HG02970 (cell line): ENCODE results near the gene TMEM132E.

Experiments used
- ATAC-seq: cut with Tn5 transposase; IDR thresholded peaks from one replicate; pipeline ENCODE4 v1.9.1; 2021; ENCODE audit warnings: mild to moderate bottlenecking, moderate library complexity, moderate number of reproducible peaks; ENCODE audit not compliant: unreplicated experiment, low FRiP score

TMEM132E gene

DNA sequence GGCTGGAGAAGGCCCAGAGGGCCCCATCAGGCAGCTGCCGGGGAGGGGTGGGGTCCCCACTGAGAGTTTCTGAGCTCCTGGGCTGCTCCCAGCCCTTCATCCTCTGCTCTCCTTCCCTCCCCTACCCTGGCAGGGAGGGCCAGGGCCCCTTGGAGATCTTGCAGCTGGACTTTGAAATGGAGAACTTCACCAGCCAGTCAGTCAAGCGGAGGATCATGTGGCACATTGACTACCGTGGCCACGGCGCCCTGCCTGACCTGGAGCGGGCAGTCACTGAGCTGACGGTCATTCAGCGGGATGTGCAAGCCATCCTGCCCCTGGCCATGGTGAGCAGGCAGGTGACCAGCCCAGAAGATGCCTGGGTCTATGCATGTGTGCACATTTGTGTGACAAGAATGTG is 49.5 kb downstream of the TMEM132E start:
- no peak for ATAC-seq

DNA sequence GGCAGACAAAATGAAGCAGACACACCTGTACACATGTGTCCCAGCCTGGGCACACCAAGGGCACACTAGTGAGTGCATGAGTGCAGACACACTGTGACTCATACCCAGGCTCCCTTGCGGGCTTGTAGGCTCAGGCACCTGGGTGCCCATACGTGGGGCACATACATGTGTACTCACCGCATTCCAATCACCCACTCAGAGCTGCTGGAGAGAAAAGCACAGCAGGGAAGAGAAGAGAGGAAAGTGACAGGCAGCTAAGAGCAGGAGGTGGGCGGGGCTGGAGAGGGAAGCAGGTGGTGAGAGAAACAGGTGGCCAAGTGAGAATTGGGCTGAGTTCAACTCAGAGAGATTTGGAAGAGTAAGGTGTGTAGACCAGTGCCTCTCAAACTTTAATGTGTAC is 54.0 kb downstream of the TMEM132E start:
- no peak for ATAC-seq

DNA sequence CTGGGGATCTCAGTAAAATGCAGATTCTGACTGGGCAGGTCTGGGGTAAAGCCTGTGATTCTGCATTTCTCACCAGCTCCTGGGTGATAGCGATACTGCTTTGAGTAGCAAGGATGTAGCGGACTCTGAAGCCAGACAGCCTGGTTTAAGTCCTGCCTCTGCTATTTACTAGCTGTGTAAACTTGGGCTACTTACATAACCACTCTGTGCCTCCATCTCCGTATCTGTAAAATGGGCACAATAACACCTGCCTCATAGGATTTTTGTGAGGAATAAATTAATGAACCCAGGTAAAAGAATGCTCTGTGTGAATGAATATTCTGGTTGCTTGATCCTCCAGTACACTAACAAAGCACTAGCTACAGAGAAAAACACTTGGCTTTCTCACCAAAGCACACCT is 54.4 kb downstream of the TMEM132E start:
- no peak for ATAC-seq

DNA sequence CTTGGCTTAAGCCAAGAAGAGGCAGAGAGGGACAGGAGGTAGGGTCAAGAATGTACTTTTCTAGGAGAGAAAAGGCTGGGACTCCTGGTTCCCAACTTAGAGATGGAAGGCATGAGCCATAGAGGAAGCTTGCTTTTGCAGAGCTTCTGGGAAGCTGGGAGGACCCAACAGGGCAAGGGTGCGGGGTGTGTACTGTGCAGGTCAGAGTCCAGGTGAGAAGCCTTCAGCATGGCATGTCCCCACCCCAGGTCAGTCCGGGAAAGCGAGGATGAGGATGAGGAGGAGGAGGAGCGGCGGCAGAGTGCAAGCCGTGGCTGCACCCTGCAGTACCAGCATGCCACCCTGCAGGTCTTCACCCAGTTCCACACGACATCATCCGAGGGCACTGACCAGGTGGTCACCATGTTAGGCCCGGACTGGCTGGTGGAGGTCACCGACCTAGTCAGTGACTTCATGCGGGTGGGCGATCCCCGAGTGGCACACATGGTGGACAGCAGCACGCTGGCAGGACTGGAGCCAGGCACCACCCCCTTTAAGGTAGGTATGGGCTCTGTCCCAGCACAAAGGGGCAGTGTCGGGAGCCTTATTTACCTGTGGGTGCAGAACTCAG is 55.3 kb downstream of the TMEM132E start:
- ATAC-seq: no peak

DNA sequence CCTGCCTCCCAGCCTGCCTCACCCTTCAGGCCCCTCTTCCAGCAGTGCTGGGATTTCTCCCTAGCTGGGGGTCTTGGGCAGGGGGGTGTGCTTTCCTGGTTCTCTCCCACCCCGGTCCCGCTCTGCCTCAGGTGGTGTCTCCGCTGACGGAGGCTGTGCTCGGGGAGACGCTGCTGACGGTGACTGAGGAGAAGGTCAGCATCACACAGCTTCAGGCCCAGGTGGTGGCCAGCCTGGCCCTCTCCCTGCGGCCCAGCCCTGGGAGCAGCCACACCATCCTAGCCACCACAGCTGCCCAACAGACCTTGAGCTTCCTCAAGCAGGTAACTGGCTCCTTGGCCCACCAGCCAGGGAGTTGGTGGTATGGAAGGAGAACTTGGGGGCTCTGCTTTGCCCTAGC is 56.5 kb downstream of the TMEM132E start:
- ATAC-seq: no peak

DNA sequence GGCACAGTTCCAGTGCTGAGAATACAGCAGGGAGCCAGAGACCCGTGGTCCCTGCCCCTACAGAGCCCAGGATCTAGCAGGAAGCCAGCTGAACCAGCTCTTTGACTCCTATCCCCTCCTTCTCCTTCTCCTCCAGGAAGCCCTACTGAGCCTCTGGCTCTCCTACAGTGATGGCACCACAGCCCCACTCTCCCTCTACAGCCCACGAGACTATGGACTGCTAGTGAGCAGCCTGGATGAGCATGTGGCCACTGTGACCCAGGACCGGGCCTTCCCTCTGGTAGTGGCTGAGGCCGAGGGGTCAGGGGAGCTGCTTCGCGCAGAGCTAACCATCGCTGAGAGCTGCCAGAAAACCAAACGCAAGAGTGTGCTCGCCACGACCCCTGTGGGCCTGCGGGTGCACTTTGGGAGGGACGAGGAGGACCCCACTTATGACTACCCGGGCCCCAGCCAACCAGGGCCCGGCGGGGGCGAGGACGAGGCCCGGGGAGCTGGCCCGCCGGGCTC is 57.7 kb downstream of the TMEM132E start:
- ATAC-seq: no peak

DNA sequence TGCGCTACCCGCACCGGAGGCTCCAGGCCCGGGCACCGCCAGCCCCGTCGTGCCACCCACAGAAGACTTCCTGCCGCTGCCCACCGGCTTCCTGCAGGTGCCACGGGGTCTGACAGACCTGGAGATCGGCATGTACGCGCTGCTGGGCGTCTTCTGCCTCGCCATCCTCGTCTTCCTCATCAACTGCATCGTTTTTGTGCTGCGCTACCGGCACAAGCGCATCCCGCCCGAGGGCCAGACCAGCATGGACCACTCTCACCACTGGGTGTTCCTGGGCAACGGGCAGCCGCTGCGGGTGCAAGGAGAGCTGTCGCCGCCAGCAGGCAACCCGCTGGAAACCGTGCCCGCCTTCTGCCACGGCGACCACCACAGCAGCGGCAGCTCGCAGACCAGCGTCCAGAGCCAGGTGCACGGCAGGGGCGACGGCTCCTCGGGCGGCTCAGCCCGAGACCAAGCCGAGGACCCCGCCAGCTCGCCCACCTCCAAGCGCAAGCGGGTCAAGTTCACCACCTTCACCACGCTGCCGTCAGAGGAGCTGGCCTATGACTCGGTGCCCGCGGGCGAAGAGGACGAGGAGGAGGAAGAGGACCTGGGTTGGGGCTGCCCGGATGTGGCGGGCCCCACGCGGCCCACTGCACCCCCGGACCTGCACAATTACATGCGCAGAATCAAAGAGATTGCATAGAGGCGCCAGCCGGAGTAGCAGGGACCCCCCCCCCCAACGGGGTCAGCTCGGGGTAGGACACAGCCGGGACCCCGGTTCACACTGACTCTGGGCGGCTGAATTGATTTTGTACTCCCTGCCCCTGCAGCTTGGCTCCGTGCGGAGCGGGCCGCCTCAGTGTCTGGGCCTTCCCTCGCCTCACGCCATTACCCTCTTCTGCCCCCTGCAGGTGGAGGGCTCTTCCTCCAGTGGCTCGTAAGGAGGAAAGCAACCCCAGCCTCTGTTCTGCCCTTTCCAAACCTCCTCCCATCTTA is 58.5 kb downstream of the TMEM132E start:
- ATAC-seq: peak; percentile 54

DNA sequence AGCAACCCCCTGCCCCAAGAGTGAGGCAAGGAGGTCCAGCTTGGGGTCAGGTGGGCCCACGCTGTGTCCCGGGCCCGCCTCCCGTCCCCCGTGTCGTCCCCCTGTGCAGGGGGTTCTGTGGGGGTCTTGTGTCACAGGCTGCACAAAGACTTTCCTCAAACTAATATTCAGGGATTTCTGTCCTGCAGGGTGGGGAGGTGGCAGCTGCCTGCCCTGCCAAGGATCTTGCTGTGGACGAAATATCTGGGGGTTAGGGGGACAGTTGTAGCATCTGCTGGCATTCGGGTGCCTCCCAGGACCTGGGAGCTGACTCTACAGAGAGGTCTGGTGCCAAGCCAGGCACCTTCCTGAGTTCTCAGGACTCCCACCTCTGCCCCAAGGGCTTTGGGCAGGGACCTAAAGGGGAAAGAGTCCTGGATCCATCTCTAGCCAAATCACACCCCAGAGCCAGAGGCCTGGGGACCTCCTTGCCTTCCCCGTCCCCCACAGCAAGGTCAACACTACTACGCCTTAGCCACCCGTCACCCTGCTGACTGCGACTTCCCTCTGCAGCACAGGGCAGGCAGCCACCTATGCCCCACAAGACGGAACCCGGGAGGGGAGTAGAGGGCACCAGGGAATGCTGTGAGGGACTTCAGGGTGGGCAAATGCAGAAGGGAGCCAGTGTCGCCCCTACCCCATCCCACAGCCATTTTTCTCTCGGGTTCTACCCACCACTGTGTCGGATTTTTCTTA is 59.3 kb downstream of the TMEM132E start:
- no peak for ATAC-seq

DNA sequence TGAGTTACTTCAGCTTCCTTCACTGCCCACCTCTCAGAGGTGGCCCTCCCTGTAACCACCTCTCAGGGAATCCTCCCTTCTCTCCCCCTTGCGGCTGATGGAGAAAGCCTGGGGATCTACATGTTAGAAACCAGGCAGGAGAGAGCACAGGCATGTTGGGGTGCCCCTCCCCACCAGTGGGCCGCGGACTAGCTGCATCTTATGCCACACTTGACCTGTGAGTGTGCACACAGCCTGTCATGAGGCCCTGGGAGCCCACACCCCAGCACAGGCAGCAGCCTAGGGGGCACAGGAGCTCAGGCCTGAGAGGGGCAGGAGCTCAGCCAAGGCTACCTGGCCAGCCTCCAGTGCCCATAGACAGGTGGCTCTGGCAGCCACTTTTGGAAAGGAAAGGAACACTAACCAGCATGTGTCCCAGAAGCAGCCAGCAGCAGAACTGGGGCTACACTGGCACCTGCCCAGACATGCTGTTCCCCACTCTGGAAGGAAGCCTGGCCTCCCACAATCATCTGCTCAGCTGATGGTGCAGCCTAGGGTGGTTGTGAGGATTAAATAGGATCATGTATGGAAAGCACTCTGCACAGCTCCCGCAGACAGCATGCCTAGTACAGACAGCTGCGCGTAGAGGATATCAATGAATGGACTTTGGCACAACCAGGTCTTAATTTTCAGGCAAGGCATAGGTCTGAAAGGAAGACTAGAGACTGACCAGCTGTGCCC is 60.5 kb downstream of the TMEM132E start:
- ATAC-seq: no peak

DNA sequence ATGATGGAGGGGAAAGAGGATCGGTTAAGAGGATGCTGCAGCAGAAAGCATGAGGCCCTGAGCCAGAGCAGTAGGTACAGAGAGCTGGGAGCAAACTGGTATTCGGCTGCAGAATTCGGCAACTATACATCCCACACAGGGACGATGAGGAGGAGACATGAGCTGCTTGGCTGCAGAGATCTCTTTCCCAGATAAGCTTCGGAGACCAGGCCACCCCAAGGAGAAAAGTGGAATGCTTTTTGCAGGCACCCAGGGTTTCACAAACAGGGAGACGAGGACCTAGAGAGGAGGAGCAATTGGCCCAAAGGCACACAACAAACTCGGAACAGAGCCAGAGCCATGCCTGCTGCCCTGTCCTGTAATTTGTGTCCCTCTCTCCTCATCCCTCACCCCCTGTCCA is 62.0 kb downstream of the TMEM132E start:
- ATAC-seq: no peak

DNA sequence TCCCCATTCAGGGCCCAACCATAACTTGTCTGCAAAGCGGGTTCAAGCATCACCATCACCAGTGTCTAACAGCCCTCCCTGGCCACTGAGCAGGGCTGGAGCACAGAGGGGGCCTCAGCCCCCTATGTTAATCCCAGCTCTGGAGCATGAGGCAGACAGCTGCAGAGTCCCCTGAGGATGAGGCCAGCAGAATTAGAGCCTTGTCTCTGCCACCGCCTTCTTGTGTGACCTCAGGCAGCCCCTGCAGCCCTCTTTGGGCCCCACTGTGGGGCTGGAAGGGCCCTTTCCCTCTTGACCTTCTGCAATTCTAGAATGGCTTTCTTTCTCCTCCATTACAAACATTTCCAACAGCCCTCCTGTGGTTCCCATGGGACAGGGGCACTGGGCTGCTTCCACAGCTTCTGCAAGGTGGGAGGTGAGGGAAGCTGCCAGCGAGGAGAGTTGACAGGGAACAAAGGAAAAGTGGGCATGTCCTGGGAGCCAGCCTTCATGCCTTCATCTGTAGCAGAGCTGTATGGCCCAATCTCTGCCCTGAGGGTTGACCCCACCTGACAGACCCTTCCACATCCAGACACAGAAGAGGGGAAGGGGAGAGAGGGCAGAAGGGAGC is 65.7 kb downstream of the TMEM132E start:
- no peak for ATAC-seq

DNA sequence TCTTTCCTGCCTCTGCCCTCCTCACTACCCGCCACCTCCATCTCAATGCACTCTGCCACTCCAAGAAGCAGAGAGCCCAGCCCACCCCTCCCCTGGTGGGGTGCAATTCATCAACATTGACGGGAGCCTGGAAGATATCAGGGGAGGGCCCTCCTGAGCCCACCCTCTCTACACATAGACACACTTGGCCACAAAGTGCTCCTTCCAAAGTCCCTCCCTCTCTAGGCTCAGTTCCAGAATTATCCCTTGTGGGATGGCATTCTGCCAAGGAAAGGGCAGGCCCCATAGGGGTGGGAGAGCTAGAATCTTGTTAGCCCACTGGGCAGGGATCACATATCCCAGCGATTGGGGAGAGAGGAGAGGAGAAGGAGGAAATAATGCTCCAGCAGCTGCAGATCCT is 66.2 kb downstream of the TMEM132E start:
- ATAC-seq: no peak

DNA sequence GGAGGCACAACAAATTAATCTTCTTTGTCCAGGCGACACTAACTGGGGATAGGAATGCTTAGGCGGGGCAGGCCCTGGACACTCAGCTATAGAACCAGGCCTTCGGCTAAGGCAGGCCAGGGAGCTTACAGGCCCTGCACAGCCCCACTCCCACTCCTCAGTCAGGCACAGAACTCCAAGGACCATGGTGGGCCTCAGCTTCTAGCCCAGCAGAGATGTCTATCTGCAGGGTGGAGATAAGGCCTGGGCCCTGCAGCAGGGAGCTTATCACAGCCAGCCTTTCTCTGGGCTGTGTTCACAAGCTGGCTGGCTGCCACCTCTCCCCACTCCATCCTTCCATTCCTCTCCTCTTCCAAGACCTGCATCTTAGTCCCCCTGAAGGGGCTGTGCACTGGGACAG is 68.1 kb downstream of the TMEM132E start:
- no peak for ATAC-seq

DNA sequence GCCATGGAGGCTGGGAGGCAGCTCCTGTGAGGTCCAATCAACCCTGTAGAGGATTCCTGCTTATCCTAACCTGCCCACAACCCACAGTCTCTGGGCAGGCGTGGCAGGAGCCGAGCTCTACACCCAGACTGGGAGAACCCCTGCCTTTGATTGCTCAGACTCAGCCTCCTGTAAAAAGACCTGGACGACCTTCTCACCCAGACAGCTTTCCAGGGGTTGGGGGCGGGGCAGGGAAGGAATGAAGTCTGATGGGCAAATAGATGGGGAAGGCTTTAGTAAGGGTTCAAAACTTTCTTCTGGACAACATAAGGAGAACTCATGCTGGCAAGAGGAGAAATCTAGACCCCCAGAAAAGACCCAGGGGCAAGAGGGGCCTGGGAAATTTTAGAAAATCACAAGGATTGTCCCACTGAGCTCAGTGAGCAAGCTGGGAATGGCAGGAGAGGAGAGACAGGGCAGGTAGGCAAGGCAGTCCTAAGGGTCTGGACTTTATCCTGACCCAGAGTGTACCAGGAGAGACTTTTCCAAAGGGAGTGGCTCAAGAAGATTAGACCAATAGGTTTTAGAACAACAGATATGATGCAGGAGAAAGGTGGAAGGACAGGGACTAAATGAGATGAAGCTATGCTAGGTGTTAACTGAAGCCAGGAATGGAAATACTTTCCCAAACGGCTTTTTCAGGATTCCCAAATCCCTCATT is 70.8 kb downstream of the TMEM132E start:
- no peak for ATAC-seq

DNA sequence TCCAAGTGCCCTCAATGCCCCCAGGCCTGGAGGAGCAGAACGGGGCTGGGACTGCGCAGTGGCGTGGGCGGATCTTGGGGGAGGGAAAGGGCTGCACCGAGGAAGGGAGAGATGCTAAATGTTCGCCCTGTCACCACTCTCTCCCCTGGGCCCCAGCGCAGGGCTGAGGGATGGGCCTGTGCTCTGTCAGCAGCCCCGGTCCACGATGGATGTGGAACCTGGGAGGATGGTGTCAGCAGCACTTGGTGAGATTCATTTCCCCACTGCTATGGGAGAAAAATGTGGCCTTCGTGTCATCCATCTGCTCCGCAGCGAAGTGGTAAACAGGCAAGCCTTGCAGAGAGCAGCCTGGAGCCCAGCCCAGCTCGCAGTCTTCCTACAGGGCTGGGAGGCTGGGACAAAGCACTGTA is 72.0 kb downstream of the TMEM132E start:
- no peak for ATAC-seq

DNA sequence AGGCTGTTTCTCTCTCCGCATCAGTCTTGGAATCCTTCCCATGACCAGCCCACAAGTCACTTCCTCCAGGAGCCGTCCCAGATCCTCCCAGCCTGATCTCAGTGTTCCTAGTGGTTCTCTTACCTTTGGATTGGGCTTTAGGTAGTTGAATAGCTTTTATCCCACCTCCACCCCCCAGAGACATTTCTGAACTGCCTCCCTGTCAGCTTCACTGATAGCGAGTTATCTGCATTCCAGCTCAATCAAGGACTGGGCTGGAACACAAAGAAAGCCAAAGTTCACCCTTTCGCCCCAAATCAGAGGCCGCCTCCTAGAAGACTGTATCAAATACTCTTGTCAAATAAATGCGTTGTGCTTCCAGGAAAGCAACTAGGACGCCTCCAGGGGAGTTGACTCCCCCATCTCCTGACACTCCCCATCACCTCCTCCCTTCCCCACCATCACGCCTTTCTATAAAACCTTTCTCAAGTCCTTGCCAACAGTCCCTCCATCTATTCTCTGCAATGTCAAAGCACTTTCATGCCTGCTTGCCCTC is 72.7 kb downstream of the TMEM132E start:
- ATAC-seq: no peak

DNA sequence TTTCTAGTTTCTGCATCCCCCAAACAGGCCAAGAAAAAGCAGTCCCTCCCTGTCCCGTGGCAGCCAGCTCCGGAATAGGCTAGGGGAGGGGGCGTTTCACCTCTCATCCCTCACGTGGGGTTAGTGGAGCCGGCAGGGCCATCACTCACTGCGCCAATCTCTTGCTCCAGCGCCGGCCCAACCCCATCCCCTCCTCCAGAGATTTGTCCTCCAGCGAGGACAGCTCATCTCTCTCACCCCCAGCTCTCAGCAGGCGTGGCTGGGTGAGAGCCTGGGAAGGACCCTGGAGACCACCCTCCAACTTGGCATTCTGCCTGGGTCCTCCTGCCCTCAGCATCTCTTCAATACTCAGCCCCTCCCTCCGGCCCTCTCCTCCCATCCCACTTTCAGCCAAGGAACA is 74.1 kb downstream of the TMEM132E start:
- ATAC-seq: no peak

DNA sequence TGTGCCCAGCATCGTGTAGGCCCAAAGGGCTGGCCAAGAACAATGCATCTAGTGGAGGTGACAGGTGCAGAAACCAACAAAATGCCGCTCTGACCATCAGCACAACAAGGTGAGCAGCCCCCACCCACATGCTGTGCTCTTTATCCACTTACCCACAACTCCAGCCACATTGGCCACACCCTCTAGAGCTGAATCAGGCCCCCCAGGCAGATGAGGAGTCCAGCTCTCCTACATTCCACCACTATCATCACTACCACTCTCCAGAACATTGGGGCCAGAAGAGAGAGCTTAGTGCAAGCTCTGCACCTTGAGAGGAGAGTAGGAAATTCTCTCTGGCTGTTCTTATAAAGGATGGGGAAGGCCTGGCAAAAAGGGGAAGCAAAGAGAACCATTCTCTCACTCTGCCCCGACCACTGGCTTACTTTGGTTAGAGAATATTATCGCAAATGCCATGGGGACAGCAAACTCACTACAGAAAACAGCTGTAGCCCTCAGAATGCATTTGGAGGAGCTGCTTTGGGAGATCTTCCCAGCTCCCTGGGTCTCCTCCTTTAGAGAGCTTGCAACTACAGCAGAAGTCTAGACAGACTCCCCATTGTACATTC is 75.0 kb downstream of the TMEM132E start:
- ATAC-seq: no peak

DNA sequence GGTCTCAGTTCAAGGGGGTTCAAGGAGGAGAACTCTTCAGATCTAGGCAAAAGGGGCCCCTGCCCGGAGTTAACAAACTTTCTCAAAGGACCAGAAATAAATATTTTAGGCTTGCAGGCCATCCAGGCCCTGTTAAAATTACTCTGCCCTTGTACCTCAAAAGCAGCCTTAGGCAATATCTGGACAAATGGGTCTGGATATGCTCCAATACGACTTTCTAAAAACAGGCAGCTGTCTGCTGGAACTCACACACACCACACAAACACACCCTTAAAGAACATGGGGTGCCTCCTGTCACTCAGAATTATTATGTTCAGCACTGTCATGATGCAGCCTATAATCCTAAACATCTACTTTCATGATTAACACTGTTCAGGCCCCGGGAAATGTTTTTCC is 75.5 kb downstream of the TMEM132E start:
- ATAC-seq: no peak
